Endothelial cell of umbilical vein (primary cell): Measurements from ENCODE around the gene STK39. TPM values are rescaled to one million over a fixed set of nuclear protein-coding genes. Genes with fewer than 3 reads are reported as not detected.

Source experiments
- BruUV-seq: library from RNA; stranded (reverse); fragments of 400-500 nt; replicated peaks from 2 replicates; lab custom pipeline; 2021; lab: Mats Ljungman, UMichigan
- CTCF ChIA-PET: fragments of 300-600, 350-600 bp; sonication (Branson Sonifier 250); formaldehyde crosslinking; loops from one replicate; lab custom pipeline; 2021; ENCODE audit warnings: antibody characterized with exemption, inconsistent platforms; lab: Charles Lee
- POLR2A ChIA-PET: fragments of 300-600, 350-600 bp; sonication (Branson Sonifier 250); formaldehyde crosslinking; loops from one replicate; lab custom pipeline; 2021; ENCODE audit warnings: antibody characterized with exemption, inconsistent platforms; lab: Charles Lee
- DNase-seq: peaks from one replicate; pipeline ENCODE4 v3.0.0-alpha.2; 2011; ENCODE audit warnings: low read depth, low spot score
- FAIRE-seq: peaks from 2 replicates; lab custom pipeline; 2011; peaks lifted over from hg19 to GRCh38; lab: Jason Lieb, UNC
- H2AFZ ChIP-seq: 2 replicates; pipeline ENCODE4 v1.6.0; 2012; ENCODE audit warnings: low read depth, low read length, control low read depth, inconsistent platforms
- H3K27ac ChIP-seq: 2 replicates; pipeline ENCODE4 v1.5.1; 2011; ENCODE audit warnings: low read depth, mild to moderate bottlenecking, control low read depth, low read length, moderate library complexity; ENCODE audit not compliant: insufficient read depth
- H3K27me3 ChIP-seq, 2 experiments: 2 replicates each; pipeline versions ENCODE4 v1.6.0 to v1.6.1; 2011; ENCODE audit warnings: low read length in 2 of 2, mixed read lengths in 1 of 2; ENCODE audit not compliant: control insufficient read depth in 2 of 2, insufficient read depth in 2 of 2
- H3K36me3 ChIP-seq, 2 experiments: 2 replicates in 1 of 2; 3 replicates in 1 of 2; pipeline ENCODE4 v1.5.1; 2011; ENCODE audit warnings: low read length in 2 of 2, mild to moderate bottlenecking in 1 of 2, moderate library complexity in 1 of 2; ENCODE audit not compliant: control insufficient read depth in 2 of 2, insufficient read depth in 2 of 2; ENCODE audit errors: extremely low read depth in 1 of 2
- H3K4me1 ChIP-seq: 3 replicates; pipeline ENCODE4 v1.5.1; 2011; ENCODE audit warnings: mild to moderate bottlenecking, low read length; ENCODE audit not compliant: control insufficient read depth, insufficient read depth; ENCODE audit errors: extremely low read depth
- H3K4me2 ChIP-seq: 2 replicates; pipeline ENCODE4 v1.6.1; 2011; ENCODE audit warnings: low read length, control low read depth, mixed read lengths; ENCODE audit not compliant: insufficient read depth
- H3K4me3 ChIP-seq, 3 experiments: fragments of 200-600 bp in 1 of 3; sonication (generic), shearing (Covaris generic) in 1 of 3; replicated peaks in 1 of 3; 2 replicates each; pipeline ENCODE4 v1.5.1; 2011 to 2016; ENCODE audit warnings: control low read depth in 3 of 3, low read length in 3 of 3, mild to moderate bottlenecking in 2 of 3, inconsistent platforms in 1 of 3, low read depth in 1 of 3, moderate library complexity in 1 of 3; ENCODE audit not compliant: insufficient read depth in 1 of 3
- H3K79me2 ChIP-seq: 2 replicates; pipeline ENCODE4 v1.6.0; 2012; ENCODE audit warnings: low read length, inconsistent platforms; ENCODE audit not compliant: control insufficient read depth, insufficient read depth
- H3K9ac ChIP-seq: replicated peaks from 2 replicates; pipeline ENCODE3; 2011; ENCODE audit warnings: low read length, control low read depth; ENCODE audit not compliant: insufficient read depth; ENCODE audit errors: extremely low read depth
- H3K9me1 ChIP-seq: replicated peaks from 3 replicates; pipeline ENCODE4 v1.6.0; 2011; ENCODE audit warnings: mild to moderate bottlenecking, low read length; ENCODE audit not compliant: control insufficient read depth, insufficient read depth; ENCODE audit errors: extremely low read depth
- H3K9me3 ChIP-seq: replicated peaks from 2 replicates; pipeline ENCODE4 v1.5.1; 2012; ENCODE audit warnings: low read length, inconsistent platforms; ENCODE audit not compliant: control insufficient read depth, insufficient read depth
- H4K20me1 ChIP-seq: replicated peaks from 2 replicates; pipeline ENCODE3; 2011; ENCODE audit warnings: mild to moderate bottlenecking, low read length; ENCODE audit not compliant: control insufficient read depth, insufficient read depth; ENCODE audit errors: extremely low read depth
- CTCF ChIP-seq, 2 donors: IDR thresholded peaks; 1 replicate in 1 of 2; 2 replicates in 1 of 2; pipeline ENCODE4 v1.5.1; 2011; ENCODE audit warnings: low read length in 2 of 2, mild to moderate bottlenecking in 2 of 2, moderate library complexity in 2 of 2, control low read depth in 1 of 2, inconsistent platforms in 1 of 2, low read depth in 1 of 2; ENCODE audit not compliant: insufficient read depth in 1 of 2; ENCODE audit errors: extremely low read depth in 1 of 2
- EZH2 ChIP-seq: IDR thresholded peaks from 2 replicates; pipeline ENCODE4 v1.6.1; 2012; ENCODE audit warnings: borderline replicate concordance, low read depth, mild to moderate bottlenecking, moderate library complexity, low read length, inconsistent platforms; ENCODE audit not compliant: severe bottlenecking
- FOS ChIP-seq: IDR thresholded peaks from 2 replicates; pipeline ENCODE4 v1.6.1; 2011; ENCODE audit warnings: mild to moderate bottlenecking, low read length, moderate library complexity, borderline replicate concordance; ENCODE audit not compliant: insufficient read depth
- GATA2 ChIP-seq: IDR thresholded peaks from 2 replicates; pipeline ENCODE4 v1.7.0; 2011; ENCODE audit warnings: low read depth, mild to moderate bottlenecking, moderate library complexity, mixed read lengths, low read length; ENCODE audit not compliant: insufficient read length, insufficient read depth
- JUN ChIP-seq: IDR thresholded peaks from 2 replicates; pipeline ENCODE4 v1.6.1; 2011; ENCODE audit warnings: borderline replicate concordance, low read depth; ENCODE audit not compliant: insufficient read length, insufficient read depth
- MAX ChIP-seq: IDR thresholded peaks from 2 replicates; pipeline ENCODE4 v1.6.1; 2011; ENCODE audit not compliant: insufficient read depth, insufficient read length
- MYC ChIP-seq: IDR thresholded peaks from one replicate; pipeline ENCODE4 v1.6.1; 2011; ENCODE audit warnings: mild to moderate bottlenecking, low read depth, low read length
- POLR2A ChIP-seq: IDR thresholded peaks from 2 replicates; pipeline ENCODE4 v1.6.1; 2012; ENCODE audit warnings: low read depth, mild to moderate bottlenecking, control low read depth, low read length
- POLR2AphosphoS5 ChIP-seq: IDR thresholded peaks from 2 replicates; pipeline ENCODE4 v1.6.1; 2012; ENCODE audit warnings: low read depth, mild to moderate bottlenecking, control low read depth, low read length, moderate library complexity; ENCODE audit not compliant: insufficient read depth
- dilution Hi-C: fragments of 300-500 bp; cut with MboI; formaldehyde crosslinking; loops from one replicate; pipeline ENCODE4 v1.15.0; 2019; ENCODE audit warnings: low sequenced_read_pairs; ENCODE audit not compliant: extremely low pct_ligation_motif_present
- intact Hi-C: fragments of 100-400 bp; cut with micrococcal nuclease; formaldehyde crosslinking; loops from one replicate; pipeline ENCODE4 v1.10.0; 2022
- polyA plus RNA-seq, 4 experiments: library from polyadenylated mRNA; depleted of rRNA in 3 of 4; stranded (reverse) in 3 of 4; unstranded in 1 of 4; fragments of >200 nt; gene quantifications; 2 replicates each; pipeline versions ENCODE4 v1.2.1 to v1.2.3, GENCODE V29; 2011 to 2012; ENCODE audit warnings: missing spikeins in 1 of 4
- total RNA-seq: library from RNA; stranded (reverse); gene quantifications from 2 replicates; pipeline ENCODE4 v1.2.3, GENCODE V29; 2021

The STK39 gene
- total and polyA plus RNA-seq, 2 donors (not counting 3 experiments of a cell fraction or from before 2014, with no cell fraction given): 4.6 to 13.1 TPM

GRCh38 chr2:168137510-168138180 lies 109.8 kb downstream of the STK39 start:
- Histone ChIP-seq H3K79me2 (no peaks in the 10 kb centered on the region), H3K9ac (no peak overlapping the region), H4K20me1 (no peaks in the 10 kb centered on the region), H3K9me3 (no peaks in the 10 kb centered on the region), H3K36me3 (no peaks in the 10 kb centered on the region), H3K4me2 (no peak overlapping the region), H3K27me3 (no peaks in the 10 kb centered on the region), H3K27ac (no peak overlapping the region), H3K4me1 (peaks cover 9% of the 10 kb centered on the region), H2AFZ (no peak overlapping the region), H3K4me3 (no peak overlapping the region), H3K9me1 (no peaks in the 10 kb centered on the region)
- dilution Hi-C loops (no loop called here), intact Hi-C loops (loop anchor here (5.0 to 10.0 kb wide), 3 partner anchors 205 to 780 kb away; no protein-coding TSS in a partner anchor)
- FAIRE-seq (no peak), DNase-seq (no peak)
- TF ChIP-seq CTCF (IDR thresholded peaks at IDR 0.05; ENCODE audit: extremely low read depth in 1 of 2, insufficient read depth in 1 of 2, low read depth in 1 of 2, low read length in 2 of 2): no peak
- no peak for TF ChIP-seq POLR2A
- TF ChIP-seq MAX: no peak
- TF ChIP-seq MYC: no peak
- no peak for TF ChIP-seq FOS
- TF ChIP-seq POLR2AphosphoS5: no peak
- no peak for TF ChIP-seq GATA2
- no peak for TF ChIP-seq JUN
- TF ChIP-seq EZH2: no peak
- no TSS peak for BruUV-seq
- ChIA-PET POLR2A (no interaction called here), CTCF (interaction anchor here (0.7 to 2.0 kb wide), 5 partner anchors 19 to 199 kb away, joined by 3 to 8 read pairs (median 4); partner anchors contain the start of gene STK39)
